Left renal pelvis (tissue), 4 donors: Measurements from ENCODE around the gene HAS3. TPM values are rescaled to one million over a fixed set of nuclear protein-coding genes. Genes with fewer than 3 reads are reported as not detected.
A peak's percentile ranks its signal among the peaks of the same experiment; 100 is the strongest.
"Not testable (repeated sequence)": the region's sequence is repeated elsewhere in the genome, so short reads cannot be mapped to it uniquely, and the experiment has no call there.

Experiments used
- DNase-seq, 4 donors: peaks; one replicate each; pipeline ENCODE4 v3.0.0-alpha.2; 2013; ENCODE audit warnings: low read depth in 4 of 4, low spot score in 3 of 4
- polyA plus RNA-seq, 4 donors: library from polyadenylated mRNA; unstranded; fragments of 120-200 nt; gene quantifications; one replicate each; pipeline ENCODE4 v1.2.1, GENCODE V29; 2013; ENCODE audit not compliant: insufficient read length in 4 of 4

The HAS3 gene
- polyA plus RNA-seq, 4 donors: 1.2 to 4.9 (median 4.7) TPM

GRCh38 chr16:69115837-69116236, 10.4 kb downstream of the HAS3 start:
- no peak for DNase-seq

GRCh38 chr16:69116256-69116875, 10.9 kb downstream of the HAS3 start:
- DNase-seq: no peak

GRCh38 chr16:69116906-69117305, 11.5 kb downstream of the HAS3 start:
- no peak for DNase-seq

- DNase-seq: no peak
Measured at GRCh38 chr16:69118468-69118867, 13.0 kb downstream of the HAS3 start.

- no peak for DNase-seq
Measured at GRCh38 chr16:69118994-69119393, 13.5 kb downstream of the HAS3 start.

GRCh38 chr16:69119536-69119935, 14.1 kb downstream of the HAS3 start:
- no peak for DNase-seq

GRCh38 chr16:69120096-69120664, 14.7 kb downstream of the HAS3 start:
- no peak for DNase-seq

GRCh38 chr16:69123910-69124309, 18.5 kb downstream of the HAS3 start:
- DNase-seq: no peak

- DNase-seq: not testable (repeated sequence)
Measured at GRCh38 chr16:69124406-69124805, 19.0 kb downstream of the HAS3 start.

GRCh38 chr16:69124961-69125360, 19.5 kb downstream of the HAS3 start:
- not testable (repeated sequence) for DNase-seq

- DNase-seq: no peak
Measured at GRCh38 chr16:69126221-69126620, 20.8 kb downstream of the HAS3 start.

GRCh38 chr16:69126801-69127200, 21.3 kb downstream of the HAS3 start:
- not testable (repeated sequence) for DNase-seq

GRCh38 chr16:69127966-69128510, 22.6 kb downstream of the HAS3 start:
- DNase-seq: no peak

- no peak for DNase-seq
Measured at GRCh38 chr16:69130461-69130860, 25.0 kb downstream of the HAS3 start.

GRCh38 chr16:69131167-69131838, 25.9 kb downstream of the HAS3 start:
- no peak for DNase-seq

GRCh38 chr16:69131839-69132423, 26.5 kb downstream of the HAS3 start:
- peak in 2 of 4 donors; percentile 67 to 72 for DNase-seq

- peak in 2 of 4 donors; percentile 64 to 67 for DNase-seq
Measured at GRCh38 chr16:69132424-69133252, 27.2 kb downstream of the HAS3 start, which contains the start of the genes CHTF8 and UTP4. Gene CHTF8 (minus strand): TSS chr16:69132588. CDS start chr16:69121458, 11,130 bp downstream. Gene UTP4 (plus strand): TSS chr16:69132649. CDS start chr16:69133460, 811 bp downstream.

- DNase-seq: no peak
Measured at GRCh38 chr16:69133373-69133954, 28.0 kb downstream of the HAS3 start.

GRCh38 chr16:69138608-69139007, 33.2 kb downstream of the HAS3 start:
- no peak for DNase-seq

GRCh38 chr16:69139464-69139863, 34.0 kb downstream of the HAS3 start:
- not testable (repeated sequence) for DNase-seq
